Endothelial cell of umbilical vein (primary cell): Measurements from ENCODE around the gene BCR. TPM values are rescaled to one million over a fixed set of nuclear protein-coding genes. Genes with fewer than 3 reads are reported as not detected.

Experiments
- BruUV-seq: library from RNA; stranded (reverse); fragments of 400-500 nt; replicated peaks from 2 replicates; lab custom pipeline; 2021; lab: Mats Ljungman, UMichigan
- CTCF ChIA-PET: fragments of 300-600, 350-600 bp; sonication (Branson Sonifier 250); formaldehyde crosslinking; loops from one replicate; lab custom pipeline; 2021; ENCODE audit warnings: antibody characterized with exemption, inconsistent platforms; lab: Charles Lee
- POLR2A ChIA-PET: fragments of 300-600, 350-600 bp; sonication (Branson Sonifier 250); formaldehyde crosslinking; loops from one replicate; lab custom pipeline; 2021; ENCODE audit warnings: antibody characterized with exemption, inconsistent platforms; lab: Charles Lee
- DNase-seq: peaks from one replicate; pipeline ENCODE4 v3.0.0-alpha.2; 2011; ENCODE audit warnings: low read depth, low spot score
- FAIRE-seq: peaks from 2 replicates; lab custom pipeline; 2011; peaks lifted over from hg19 to GRCh38; lab: Jason Lieb, UNC
- H2AFZ ChIP-seq: 2 replicates; pipeline ENCODE4 v1.6.0; 2012; ENCODE audit warnings: low read depth, low read length, control low read depth, inconsistent platforms
- H3K27ac ChIP-seq: 2 replicates; pipeline ENCODE4 v1.5.1; 2011; ENCODE audit warnings: low read depth, mild to moderate bottlenecking, control low read depth, low read length, moderate library complexity; ENCODE audit not compliant: insufficient read depth
- H3K27me3 ChIP-seq, 2 experiments: 2 replicates each; pipeline versions ENCODE4 v1.6.0 to v1.6.1; 2011; ENCODE audit warnings: low read length in 2 of 2, mixed read lengths in 1 of 2; ENCODE audit not compliant: control insufficient read depth in 2 of 2, insufficient read depth in 2 of 2
- H3K36me3 ChIP-seq, 2 experiments: 2 replicates in 1 of 2; 3 replicates in 1 of 2; pipeline ENCODE4 v1.5.1; 2011; ENCODE audit warnings: low read length in 2 of 2, mild to moderate bottlenecking in 1 of 2, moderate library complexity in 1 of 2; ENCODE audit not compliant: control insufficient read depth in 2 of 2, insufficient read depth in 2 of 2; ENCODE audit errors: extremely low read depth in 1 of 2
- H3K4me1 ChIP-seq: 3 replicates; pipeline ENCODE4 v1.5.1; 2011; ENCODE audit warnings: mild to moderate bottlenecking, low read length; ENCODE audit not compliant: control insufficient read depth, insufficient read depth; ENCODE audit errors: extremely low read depth
- H3K4me2 ChIP-seq: 2 replicates; pipeline ENCODE4 v1.6.1; 2011; ENCODE audit warnings: low read length, control low read depth, mixed read lengths; ENCODE audit not compliant: insufficient read depth
- H3K4me3 ChIP-seq, 3 experiments: fragments of 200-600 bp in 1 of 3; sonication (generic), shearing (Covaris generic) in 1 of 3; replicated peaks in 1 of 3; 2 replicates each; pipeline ENCODE4 v1.5.1; 2011 to 2016; ENCODE audit warnings: control low read depth in 3 of 3, low read length in 3 of 3, mild to moderate bottlenecking in 2 of 3, inconsistent platforms in 1 of 3, low read depth in 1 of 3, moderate library complexity in 1 of 3; ENCODE audit not compliant: insufficient read depth in 1 of 3
- H3K79me2 ChIP-seq: 2 replicates; pipeline ENCODE4 v1.6.0; 2012; ENCODE audit warnings: low read length, inconsistent platforms; ENCODE audit not compliant: control insufficient read depth, insufficient read depth
- H3K9ac ChIP-seq: replicated peaks from 2 replicates; pipeline ENCODE3; 2011; ENCODE audit warnings: low read length, control low read depth; ENCODE audit not compliant: insufficient read depth; ENCODE audit errors: extremely low read depth
- H3K9me1 ChIP-seq: replicated peaks from 3 replicates; pipeline ENCODE4 v1.6.0; 2011; ENCODE audit warnings: mild to moderate bottlenecking, low read length; ENCODE audit not compliant: control insufficient read depth, insufficient read depth; ENCODE audit errors: extremely low read depth
- H3K9me3 ChIP-seq: replicated peaks from 2 replicates; pipeline ENCODE4 v1.5.1; 2012; ENCODE audit warnings: low read length, inconsistent platforms; ENCODE audit not compliant: control insufficient read depth, insufficient read depth
- H4K20me1 ChIP-seq: replicated peaks from 2 replicates; pipeline ENCODE3; 2011; ENCODE audit warnings: mild to moderate bottlenecking, low read length; ENCODE audit not compliant: control insufficient read depth, insufficient read depth; ENCODE audit errors: extremely low read depth
- EZH2 ChIP-seq: IDR thresholded peaks from 2 replicates; pipeline ENCODE4 v1.6.1; 2012; ENCODE audit warnings: borderline replicate concordance, low read depth, mild to moderate bottlenecking, moderate library complexity, low read length, inconsistent platforms; ENCODE audit not compliant: severe bottlenecking
- FOS ChIP-seq: IDR thresholded peaks from 2 replicates; pipeline ENCODE4 v1.6.1; 2011; ENCODE audit warnings: mild to moderate bottlenecking, low read length, moderate library complexity, borderline replicate concordance; ENCODE audit not compliant: insufficient read depth
- POLR2AphosphoS5 ChIP-seq: IDR thresholded peaks from 2 replicates; pipeline ENCODE4 v1.6.1; 2012; ENCODE audit warnings: low read depth, mild to moderate bottlenecking, control low read depth, low read length, moderate library complexity; ENCODE audit not compliant: insufficient read depth
- dilution Hi-C: fragments of 300-500 bp; cut with MboI; formaldehyde crosslinking; loops from one replicate; pipeline ENCODE4 v1.15.0; 2019; ENCODE audit warnings: low sequenced_read_pairs; ENCODE audit not compliant: extremely low pct_ligation_motif_present
- intact Hi-C: fragments of 100-400 bp; cut with micrococcal nuclease; formaldehyde crosslinking; loops from one replicate; pipeline ENCODE4 v1.10.0; 2022
- polyA plus RNA-seq, 4 experiments: library from polyadenylated mRNA; depleted of rRNA in 3 of 4; stranded (reverse) in 3 of 4; unstranded in 1 of 4; fragments of >200 nt; gene quantifications; 2 replicates each; pipeline versions ENCODE4 v1.2.1 to v1.2.3, GENCODE V29; 2011 to 2012; ENCODE audit warnings: missing spikeins in 1 of 4
- total RNA-seq: library from RNA; stranded (reverse); gene quantifications from 2 replicates; pipeline ENCODE4 v1.2.3, GENCODE V29; 2021
- TF ChIP-seq, protein P1 (sequence below): IDR thresholded peaks from 2 replicates; pipeline ENCODE4 v1.6.1; 2011; ENCODE audit not compliant: insufficient read depth, insufficient read length

BCR gene
- total and polyA plus RNA-seq, 2 donors (not counting 3 experiments of a cell fraction or from before 2014, with no cell fraction given): 129 to 141 TPM

DNA sequence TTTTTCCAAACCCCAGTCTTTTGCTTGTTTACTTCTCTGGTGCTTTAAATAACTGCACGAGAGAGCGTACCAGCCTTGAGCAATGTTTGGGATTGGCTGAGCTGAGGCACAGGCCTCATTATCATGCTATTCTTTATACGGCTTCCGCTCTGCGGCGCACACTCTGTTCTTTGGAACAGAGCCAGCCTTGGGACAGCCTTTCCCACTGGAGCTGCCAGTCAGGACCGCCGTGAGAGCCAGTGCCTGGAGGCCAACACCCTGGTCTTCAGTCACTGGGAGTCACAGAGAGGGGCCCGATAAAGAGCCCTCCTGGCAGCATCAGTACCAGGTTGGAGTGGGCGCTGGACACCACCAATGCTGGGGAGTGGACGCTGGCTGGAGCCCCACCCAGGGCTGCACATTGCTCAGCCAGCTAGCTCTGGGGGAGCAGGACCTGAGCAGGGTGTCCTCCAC, 125.6 kb downstream of the BCR start:
- peak; percentile 96 for DNase-seq
- no TSS peak for BruUV-seq

DNA sequence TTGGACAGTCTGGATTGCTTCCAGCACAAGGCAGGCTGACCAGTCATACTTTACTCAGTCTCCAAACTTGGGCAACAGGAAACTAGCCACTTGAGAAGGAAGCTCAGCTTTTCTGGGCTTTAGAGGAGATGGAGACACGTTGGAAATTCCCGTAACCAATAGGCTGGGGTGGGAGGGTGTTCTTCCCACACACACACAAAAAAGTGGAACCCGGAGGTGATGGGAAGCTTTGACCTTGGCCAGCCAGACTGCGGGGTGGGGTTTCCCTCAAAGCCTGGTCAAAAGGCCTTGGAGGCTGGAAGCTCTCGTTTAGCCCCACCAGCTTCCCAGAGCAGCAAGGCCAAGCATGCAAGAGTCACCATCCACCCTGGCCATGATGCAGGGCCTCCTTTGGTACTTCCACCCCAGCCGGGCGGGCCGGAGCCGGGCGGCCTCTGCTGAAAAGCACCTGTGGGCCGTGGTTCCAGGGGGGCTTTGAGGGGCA, 126.2 kb downstream of the BCR start:
- no peak overlapping the region for H2AFZ ChIP-seq
- POLR2A ChIA-PET: no interaction called here
- intact Hi-C loops: loop anchor here (5.0 kb wide), 1 partner anchor 216 kb away; no protein-coding TSS in a partner anchor
- H3K36me3 ChIP-seq: peaks cover 0 to 5% of the 10 kb centered on the region in 2 experiments
- H3K79me2 ChIP-seq: peaks cover 4% of the 10 kb centered on the region
- H3K4me3 ChIP-seq: peak overlapping the region in 1 of 3 experiments; percentile 4
- peak overlapping the region; percentile 80 for H3K9ac ChIP-seq
- TF ChIP-seq FOS (peak; percentile 44), EZH2 (no peak)
- no peaks in the 10 kb centered on the region for H3K9me1 ChIP-seq
- CTCF ChIA-PET: interaction anchor here (0.7 to 2.9 kb wide), 11 partner anchors 8 to 285 kb away, joined by 3 to 24 read pairs (median 5); partner anchors contain the start of gene BCR
- DNase-seq (peak; percentile 80), FAIRE-seq (no peak)
- peak overlapping the region; percentile 96 for H3K27ac ChIP-seq
- dilution Hi-C loops: no loop called here
- no peaks in the 10 kb centered on the region for H3K27me3 ChIP-seq
- peak overlapping the region; percentile 73 for H3K4me2 ChIP-seq
- no TSS peak for BruUV-seq
- peaks cover 67% of the 10 kb centered on the region for H3K4me1 ChIP-seq
- H4K20me1 ChIP-seq: no peaks in the 10 kb centered on the region
- H3K9me3 ChIP-seq: no peaks in the 10 kb centered on the region

More for the DNA sequence above, 125.6 kb downstream of the BCR start:
- H3K27me3 ChIP-seq: no peaks in the 10 kb centered on the region
- H3K4me3 ChIP-seq: peak overlapping the region in 1 of 3 experiments; percentile 1
- intact Hi-C loops (loop anchor here (1.0 to 5.0 kb wide), 3 partner anchors 24 to 216 kb away; no protein-coding TSS in a partner anchor), dilution Hi-C loops (no loop called here)
- ChIA-PET CTCF (interaction anchor here (0.7 to 2.9 kb wide), 13 partner anchors 9 to 286 kb away, joined by 3 to 24 read pairs (median 4); partner anchors contain the start of gene BCR), POLR2A (no interaction called here)
- H3K9ac ChIP-seq: peak overlapping the region; percentile 80
- no peaks in the 10 kb centered on the region for H4K20me1 ChIP-seq
- no peaks in the 10 kb centered on the region for H3K9me1 ChIP-seq
- peaks cover 69% of the 10 kb centered on the region for H3K4me1 ChIP-seq
- TF ChIP-seq, protein P1, sequence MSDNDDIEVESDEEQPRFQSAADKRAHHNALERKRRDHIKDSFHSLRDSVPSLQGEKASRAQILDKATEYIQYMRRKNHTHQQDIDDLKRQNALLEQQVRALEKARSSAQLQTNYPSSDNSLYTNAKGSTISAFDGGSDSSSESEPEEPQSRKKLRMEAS: no peak
- TF ChIP-seq POLR2AphosphoS5: peak; percentile 64
- no peaks in the 10 kb centered on the region for H3K9me3 ChIP-seq
- peaks cover 4% of the 10 kb centered on the region for H3K79me2 ChIP-seq
- FAIRE-seq: no peak
- H2AFZ ChIP-seq: no peak overlapping the region
- peak overlapping the region; percentile 96 for H3K27ac ChIP-seq
- H3K36me3 ChIP-seq: peaks cover 0 to 9% of the 10 kb centered on the region in 2 experiments
- peak overlapping the region; percentile 74 for H3K4me2 ChIP-seq
